RKO (cell line): Measurements from ENCODE around the gene FCRLA.
A peak's percentile ranks its signal among the peaks of the same experiment; 100 is the strongest.
"Not testable (repeated sequence)": the region's sequence is repeated elsewhere in the genome, so short reads cannot be mapped to it uniquely, and the experiment has no call there.

Experiments used
- DNase-seq: peaks from one replicate; pipeline ENCODE4 v3.0.0-alpha.2; 2016; ENCODE audit warnings: low spot score

Gene FCRLA

GRCh38 chr1:161705537-161705936 lies 1.5 kb upstream of the FCRLA start:
- DNase-seq, result no peak

GRCh38 chr1:161706113-161706481 lies 932 bp upstream of the FCRLA start:
- no peak for DNase-seq

- no peak for DNase-seq
Observed at GRCh38 chr1:161707503-161707902, 474 bp downstream of the FCRLA start.

GRCh38 chr1:161709373-161709772 lies 2.3 kb downstream of the FCRLA start:
- DNase-seq, result no peak

- no peak for DNase-seq
Observed at GRCh38 chr1:161710560-161710959, 3.5 kb downstream of the FCRLA start.

- no peak for DNase-seq
Observed at GRCh38 chr1:161718559-161719324, 11.7 kb downstream of the FCRLA start.

- no peak for DNase-seq
Observed at GRCh38 chr1:161719325-161719611, 12.2 kb downstream of the FCRLA start.

- DNase-seq, result no peak
Observed at GRCh38 chr1:161720422-161720821, 13.4 kb downstream of the FCRLA start.

GRCh38 chr1:161720956-161721737 lies 14.1 kb downstream of the FCRLA start, which contains the start of gene FCRLB:
Gene FCRLB, plus strand, starts transcription at chr1:161721544. Its CDS starts 1,129 bp downstream, at chr1:161722673.
- DNase-seq, result no peak

GRCh38 chr1:161721738-161722343 lies 14.8 kb downstream of the FCRLA start:
- peak; percentile 71 for DNase-seq

GRCh38 chr1:161722406-161722805 lies 15.4 kb downstream of the FCRLA start:
- DNase-seq, result no peak

GRCh38 chr1:161723459-161724141 lies 16.6 kb downstream of the FCRLA start:
- no peak for DNase-seq

- not testable (repeated sequence) for DNase-seq
Observed at GRCh38 chr1:161725258-161725907, 18.4 kb downstream of the FCRLA start.

- peak; percentile 57 for DNase-seq
Observed at GRCh38 chr1:161725908-161726472, 19.0 kb downstream of the FCRLA start.

GRCh38 chr1:161726473-161727255 lies 19.6 kb downstream of the FCRLA start:
- DNase-seq, result peak; percentile 70

- DNase-seq, result no peak
Observed at GRCh38 chr1:161727256-161727924, 20.4 kb downstream of the FCRLA start.

- no peak for DNase-seq
Observed at GRCh38 chr1:161728376-161729226, 21.6 kb downstream of the FCRLA start.

- DNase-seq, result peak; percentile 78
Observed at GRCh38 chr1:161730050-161730564, 23.1 kb downstream of the FCRLA start.

- no peak for DNase-seq
Observed at GRCh38 chr1:161731241-161731640, 24.2 kb downstream of the FCRLA start.
